Astrocyte of the hippocampus (primary cell): ENCODE measurements around the gene DFFB.
"Not testable (repeated sequence)": the region's sequence is repeated elsewhere in the genome, so short reads cannot be mapped to it uniquely, and the experiment has no call there.

Experiments
- DNase-seq: peaks from one replicate; pipeline ENCODE4 v3.0.0; 2011; ENCODE audit warnings: low read depth, low spot score

The DFFB gene

GRCh38 chr1:3909615-3910014 is 52.3 kb downstream of the DFFB start:
- no peak for DNase-seq

GRCh38 chr1:3910049-3910731 is 52.9 kb downstream of the DFFB start:
- no peak for DNase-seq

GRCh38 chr1:3910857-3911845 is 53.9 kb downstream of the DFFB start:
- peak; percentile 82 for DNase-seq

DNA sequence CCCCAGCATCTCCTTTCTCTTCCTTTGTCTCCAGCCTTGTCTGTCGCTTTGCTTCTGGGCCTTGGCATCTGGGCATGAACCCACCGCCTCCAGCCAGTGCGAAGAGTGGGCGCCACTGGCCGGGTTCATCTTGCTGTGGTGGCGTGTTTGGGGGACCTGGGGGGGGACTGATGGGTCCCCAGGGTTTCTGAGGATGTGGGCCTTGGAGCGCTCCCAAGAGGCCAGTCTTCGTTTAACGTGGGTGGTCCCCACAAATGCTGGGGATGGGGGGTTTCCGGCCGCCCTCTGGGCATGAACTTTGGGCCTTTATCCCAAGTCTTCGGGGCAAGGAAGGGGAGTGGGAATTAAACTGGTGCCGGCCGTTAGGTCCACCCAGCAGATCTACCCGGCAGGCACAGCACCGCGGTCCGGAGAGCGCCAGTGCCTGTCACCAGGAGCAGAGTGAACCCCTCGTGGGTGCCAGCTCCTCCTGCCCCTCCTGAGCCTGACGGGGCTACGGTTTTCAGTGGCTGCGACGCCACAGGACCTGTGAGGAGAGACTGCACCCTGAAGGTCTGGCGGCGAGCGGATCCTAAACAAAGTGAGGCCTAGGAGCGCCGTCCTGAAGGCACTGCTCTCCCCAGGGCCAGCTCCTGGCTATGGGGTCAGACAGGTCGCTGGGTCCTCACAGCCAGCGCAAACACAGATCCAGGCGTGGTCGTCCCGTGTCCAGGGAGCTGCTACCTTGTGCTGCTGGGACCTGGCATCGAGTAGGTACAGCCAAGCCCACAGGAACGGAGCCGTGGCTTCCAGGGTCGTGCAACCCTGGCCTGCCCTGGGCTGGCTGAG is 54.9 kb downstream of the DFFB start:
- DNase-seq: no peak

- DNase-seq: no peak
Observed at GRCh38 chr1:3912809-3913685, 55.8 kb downstream of the DFFB start.

GRCh38 chr1:3914331-3914851 is 57.1 kb downstream of the DFFB start:
- no peak for DNase-seq

GRCh38 chr1:3914911-3915310 is 57.6 kb downstream of the DFFB start:
- no peak for DNase-seq

GRCh38 chr1:3915551-3916121 is 58.4 kb downstream of the DFFB start:
- no peak for DNase-seq

- no peak for DNase-seq
Observed at GRCh38 chr1:3917761-3918160, 60.5 kb downstream of the DFFB start.

GRCh38 chr1:3918359-3918758 is 61.1 kb downstream of the DFFB start:
- not testable (repeated sequence) for DNase-seq

DNA sequence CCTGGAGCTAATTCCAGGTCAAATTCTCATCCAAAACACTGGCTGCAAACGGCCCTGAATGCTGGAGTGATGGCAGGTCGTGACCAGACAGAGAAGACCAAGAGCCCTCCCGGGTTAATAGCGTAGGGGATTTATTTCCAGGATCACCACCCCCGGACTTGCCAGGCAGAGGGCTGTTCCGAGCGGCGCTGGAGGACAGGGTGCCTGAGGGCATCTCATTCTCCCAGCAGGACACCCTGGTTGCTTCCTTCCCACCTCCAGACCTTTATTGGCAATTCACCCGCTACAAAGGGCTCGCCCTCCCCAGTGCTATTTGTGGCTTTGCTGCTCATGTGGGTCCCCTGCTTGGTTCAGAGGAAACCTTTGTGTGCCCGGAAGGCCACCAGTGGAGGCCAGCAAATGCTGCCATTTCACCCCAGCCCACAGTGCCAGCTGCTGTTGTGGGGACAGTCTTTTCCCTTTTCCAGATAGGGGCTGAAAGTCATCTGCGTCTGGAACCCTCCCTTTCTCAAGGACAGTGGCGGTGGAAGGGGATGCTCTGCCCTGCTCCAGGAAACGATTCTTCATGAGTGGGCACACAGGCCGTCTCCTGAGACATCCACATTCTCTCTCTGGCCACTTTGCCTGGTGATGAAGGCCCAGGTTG is 61.8 kb downstream of the DFFB start:
- DNase-seq: no peak

- no peak for DNase-seq
Observed at GRCh38 chr1:3919706-3920105, 62.4 kb downstream of the DFFB start.

DNA sequence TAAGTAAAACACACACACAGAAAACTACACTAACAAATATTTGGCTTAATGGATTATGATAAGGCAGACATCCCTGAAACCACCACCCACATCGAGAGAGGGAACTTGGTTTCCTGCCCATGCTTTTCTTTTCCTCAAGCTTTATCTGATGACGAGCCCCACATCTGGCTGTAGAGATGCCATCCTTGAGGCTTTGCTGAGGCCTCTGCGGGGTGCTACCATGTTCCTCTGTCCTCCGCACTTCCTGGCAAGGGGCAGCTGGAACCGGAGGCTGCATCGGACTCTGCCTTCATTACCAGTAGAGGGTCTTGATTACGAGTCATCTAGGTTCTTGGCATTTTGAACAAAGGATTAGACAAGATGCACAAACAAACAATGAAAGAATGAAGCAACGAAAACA is 64.5 kb downstream of the DFFB start:
- DNase-seq: no peak

DNA sequence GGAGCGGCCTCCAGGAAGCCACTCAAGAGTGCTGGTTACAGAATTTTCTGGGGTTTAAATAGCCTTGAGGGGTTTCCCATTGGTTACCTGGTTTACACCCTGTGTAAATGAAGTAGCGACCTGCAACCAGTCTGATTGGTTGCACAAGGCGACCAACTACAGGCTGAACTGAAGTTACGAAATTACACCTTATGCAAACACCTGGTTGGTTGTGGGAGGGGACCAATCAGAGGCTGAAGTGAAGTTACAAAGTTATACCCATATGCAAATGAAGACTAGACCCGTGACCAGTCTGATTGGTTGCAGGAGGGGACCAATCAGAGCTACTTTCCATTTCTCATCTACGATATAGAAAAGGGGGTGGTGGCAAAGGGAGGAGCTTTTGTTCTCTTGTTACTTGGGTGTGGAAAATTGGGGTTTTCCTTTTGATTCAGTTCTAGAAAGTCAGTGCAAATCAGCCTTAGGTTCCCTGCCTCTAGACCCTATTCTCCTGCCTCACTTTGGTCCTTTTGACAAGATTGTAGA is 65.0 kb downstream of the DFFB start:
- DNase-seq: no peak

- DNase-seq: no peak
Observed at GRCh38 chr1:3922851-3923250, 65.6 kb downstream of the DFFB start.

GRCh38 chr1:3923378-3924185 is 66.3 kb downstream of the DFFB start:
- DNase-seq: no peak

DNA sequence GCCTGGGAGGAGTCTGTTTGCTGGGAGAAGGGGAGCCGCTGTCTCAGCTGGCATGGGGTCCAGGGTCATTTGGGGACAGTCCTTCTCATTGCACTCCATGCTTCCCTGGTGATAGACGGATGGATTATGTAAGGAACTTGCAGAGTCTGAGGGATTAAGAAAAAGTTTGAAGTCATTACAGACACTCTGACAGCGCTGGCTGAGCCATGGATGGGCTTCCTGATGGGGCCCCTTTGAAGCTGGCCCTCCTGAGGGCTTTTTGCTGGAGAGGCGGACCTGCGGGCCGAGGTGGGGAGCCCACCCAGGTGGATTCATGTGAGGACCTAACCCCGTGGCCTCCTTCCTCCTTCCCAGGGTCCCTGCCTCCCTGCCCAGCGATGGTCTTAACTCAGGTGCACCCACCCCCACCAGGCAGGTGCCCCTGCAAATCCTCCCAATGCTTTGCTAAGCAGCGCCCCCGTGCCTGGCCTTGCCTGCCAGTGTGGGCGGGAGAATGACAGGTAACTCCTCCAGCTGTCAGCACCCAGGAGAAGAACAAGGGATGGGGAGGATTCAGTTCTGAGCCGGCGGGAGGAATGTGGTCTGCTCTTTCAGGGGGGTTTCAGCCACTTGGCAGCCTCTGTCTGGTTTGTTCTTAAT is 67.0 kb downstream of the DFFB start:
- no peak for DNase-seq

DNA sequence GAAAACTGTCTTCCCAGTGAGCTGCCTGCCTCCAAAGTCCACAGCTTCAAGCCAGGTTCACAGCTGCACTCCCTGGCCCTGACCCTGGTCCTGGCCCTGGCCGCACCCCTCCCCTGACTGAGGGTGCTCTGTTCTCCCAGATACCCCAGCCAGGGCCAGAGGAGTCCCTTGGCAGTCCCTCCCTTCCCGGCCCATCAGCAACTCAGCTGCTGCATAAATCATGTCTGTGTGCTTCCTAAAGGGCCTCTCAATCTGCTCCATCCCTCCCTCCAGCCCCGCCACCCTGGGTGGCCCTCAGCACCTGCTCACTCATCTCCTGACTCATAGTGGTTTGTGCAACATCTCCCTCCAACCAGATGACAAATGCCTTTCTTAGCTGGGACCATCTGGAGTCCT is 67.5 kb downstream of the DFFB start:
- no peak for DNase-seq
